ENCODE data around the gene DENND6A. TPM values are rescaled to one million over a fixed set of nuclear protein-coding genes. Genes with fewer than 3 reads are reported as not detected.

The DENND6A gene
- total and polyA plus RNA-seq, 2 of the 8 experiments (the other 6 are each of a cell fraction or from before 2014, with no cell fraction given): 7.8 to 14.8 TPM

- Histone ChIP-seq H4K5ac (ENCODE audit: insufficient read length, low read depth, low read length) (no peak overlapping the region), H3K27me3 (replicated peaks in 1 of 4; ENCODE audit: control insufficient read depth in 3 of 4, extremely low read depth in 1 of 4, insufficient read depth in 3 of 4, low read length in 3 of 4) (no peaks in the 10 kb centered on the region), H4K20me1 (replicated peaks in 1 of 2; ENCODE audit: control insufficient read depth in 1 of 2, insufficient read depth in 2 of 2, low read length in 2 of 2) (no peaks in the 10 kb centered on the region), H3K79me1 (ENCODE audit: low read depth, low read length) (no peaks in the 10 kb centered on the region), H2AFZ (ENCODE audit: low read length) (no peak overlapping the region), H2BK5ac (ENCODE audit: low read depth, low read length) (no peak overlapping the region), H3K14ac (ENCODE audit: insufficient read length) (no peak overlapping the region), H2AK5ac (ENCODE audit: low read depth, low read length) (no peak overlapping the region), H3K56ac (replicated peaks; ENCODE audit: insufficient read length, low read depth, low read length) (no peak overlapping the region), H2BK20ac (ENCODE audit: low read length) (no peak overlapping the region), H3K79me2 (ENCODE audit: control insufficient read depth in 1 of 2, insufficient read depth in 2 of 2, low read length in 2 of 2) (peaks cover 0 to under 1% of the 10 kb centered on the region in 2 experiments; a peak in 1 of 4 replicates), H2BK15ac (ENCODE audit: low read length) (no peak overlapping the region), H3K4me2 (ENCODE audit: insufficient read depth in 1 of 2, low read depth in 2 of 2, low read length in 2 of 2) (no peak overlapping the region), H3K18ac (ENCODE audit: extremely low read depth, low read length) (no peak overlapping the region), H3K36me3 (ENCODE audit: control insufficient read depth in 2 of 4, insufficient read depth in 4 of 4, low read length in 3 of 4) (no peaks in the 10 kb centered on the region), H2BK12ac (ENCODE audit: low read depth, low read length) (no peak overlapping the region), H4K8ac (ENCODE audit: extremely low read depth, insufficient read depth, low read length) (no peak overlapping the region), H3K9me3 (ENCODE audit: insufficient read depth in 2 of 2, low read depth in 1 of 2, low read length in 1 of 2) (no peaks in the 10 kb centered on the region), H3K23ac (ENCODE audit: insufficient read length) (no peak overlapping the region), H3K9ac (replicated peaks in 1 of 4; ENCODE audit: extremely low read depth in 1 of 4, low read depth in 3 of 4, low read length in 3 of 4) (no peak overlapping the region), H3K4ac (replicated peaks; ENCODE audit: insufficient read length, low read depth, low read length) (no peak overlapping the region), H3K4me1 (replicated peaks in 1 of 4; ENCODE audit: control insufficient read depth in 3 of 4, insufficient read depth in 4 of 4, low read length in 3 of 4) (no peaks in the 10 kb centered on the region; a peak in 1 of 7 replicates), H2BK120ac (replicated peaks; ENCODE audit: low read depth, low read length) (no peak overlapping the region), H3K27ac (ENCODE audit: low read depth, low read length) (no peak overlapping the region), H3K4me3 (ENCODE audit: extremely low read depth in 1 of 4, insufficient read depth in 2 of 4, low read depth in 3 of 4, low read length in 4 of 4) (no peak overlapping the region), H3K23me2 (ENCODE audit: low read depth, low read length) (no peaks in the 10 kb centered on the region; the same call in 1 of the 2 replicates), H4K91ac (replicated peaks; ENCODE audit: insufficient read length, low read length) (no peak overlapping the region)
- TF ChIP-seq POLR2A (IDR thresholded peaks at IDR 0.05; ENCODE audit: control extremely low read depth in 1 of 2, low read depth in 2 of 2, low read length in 2 of 2) (no peak), SAP30 (IDR thresholded peaks at IDR 0.05; ENCODE audit: insufficient read depth, insufficient replicate concordance, low read length) (no peak), TEAD4 (IDR thresholded peaks at IDR 0.05; ENCODE audit: low read depth, low read length) (no peak)
- ChIA-PET POLR2A (ENCODE audit: partially characterized antibody) (interaction anchor here (2.4 kb wide), 1 partner anchor 102 kb away, joined by 6 read pairs; no protein-coding TSS in a partner anchor), CTCF (ENCODE audit: partially characterized antibody) (interaction anchor here (1.3 kb wide), 1 partner anchor 160 kb away, joined by 4 read pairs; no protein-coding TSS in a partner anchor)
- DNase-seq (ENCODE audit: low read depth in 1 of 2, low spot score in 2 of 2) (no peak), FAIRE-seq (no peak)
- WGBS, 2 experiments (ENCODE audit: extremely low coverage in 1 of 2, insufficient coverage in 1 of 2, insufficient read length in 1 of 2, insufficient replicate concordance in 2 of 2, low coverage in 1 of 2, low lambda C conversion rate in 2 of 2, missing lambda C conversion rate in 1 of 2): 85% methylated on average over 3 of the region's 3 CpGs; no CpG with 5 or more reads in 1 of the 2 experiments
These were observed 4.0 kb upstream of the DENND6A start for GRCh38 chr3:57696801-57697321.
